Hepatocyte (in vitro differentiated cells): ENCODE measurements around the gene LEAP2. TPM values are rescaled to one million over a fixed set of nuclear protein-coding genes. Genes with fewer than 3 reads are reported as not detected.

Experiments used
- DNase-seq: peaks from one replicate; pipeline ENCODE4 v3.0.0-alpha.2; 2016; ENCODE audit warnings: low spot score
- H2AFZ ChIP-seq: fragments of 200-600 bp; sonication (generic); 2 replicates; pipeline ENCODE4 v1.6.0; 2016; ENCODE audit warnings: antibody characterized with exemption, mild to moderate bottlenecking
- H3K27ac ChIP-seq: fragments of 200-600 bp; sonication (generic); 2 replicates; pipeline ENCODE4 v1.5.1; 2016; ENCODE audit warnings: mild to moderate bottlenecking
- H3K27me3 ChIP-seq: fragments of 200-600 bp; sonication (generic); 2 replicates; pipeline ENCODE4 v1.6.1; 2016
- H3K36me3 ChIP-seq: fragments of 200-600 bp; sonication (generic); replicated peaks from 2 replicates; pipeline ENCODE4 v1.5.1; 2016; ENCODE audit warnings: low read depth; ENCODE audit not compliant: insufficient read depth
- H3K4me1 ChIP-seq: fragments of 200-600 bp; sonication (generic); 2 replicates; pipeline ENCODE4 v1.5.1; 2016; ENCODE audit warnings: mild to moderate bottlenecking, moderate library complexity; ENCODE audit not compliant: insufficient read depth
- H3K4me2 ChIP-seq: fragments of 200-600 bp; sonication (generic); 2 replicates; pipeline ENCODE4 v1.6.0; 2016
- H3K4me3 ChIP-seq: fragments of 200-600 bp; sonication (generic); 2 replicates; pipeline ENCODE4 v1.5.1; 2016; ENCODE audit warnings: mild to moderate bottlenecking
- H3K79me2 ChIP-seq: fragments of 200-600 bp; sonication (generic); 2 replicates; pipeline ENCODE4 v1.6.0; 2017; ENCODE audit warnings: mild to moderate bottlenecking
- H3K9me2 ChIP-seq: fragments of 200-600 bp; sonication (generic); replicated peaks from 2 replicates; pipeline ENCODE4 v1.6.0; 2017; ENCODE audit warnings: mild to moderate bottlenecking; ENCODE audit not compliant: insufficient read depth
- H3K9me3 ChIP-seq: fragments of 200-600 bp; sonication (generic); 2 replicates; pipeline ENCODE4 v1.5.1; 2016; ENCODE audit warnings: low read depth, mild to moderate bottlenecking
- H4K20me1 ChIP-seq: fragments of 200-600 bp; sonication (generic); 2 replicates; pipeline ENCODE4 v1.6.0; 2016; ENCODE audit warnings: mild to moderate bottlenecking; ENCODE audit not compliant: insufficient read depth, poor library complexity, severe bottlenecking
- EZH2 ChIP-seq: fragments of 200-600 bp; sonication (generic); IDR thresholded peaks from 2 replicates; pipeline ENCODE4 v1.6.1; 2016; ENCODE audit warnings: antibody characterized with exemption, mild to moderate bottlenecking, borderline replicate concordance
- EZH2phosphoT487 ChIP-seq: fragments of 200-600 bp; sonication (generic); IDR thresholded peaks from one replicate; pipeline ENCODE4 v1.6.1; 2018; ENCODE audit warnings: antibody characterized with exemption, mild to moderate bottlenecking, low read depth, moderate library complexity; ENCODE audit not compliant: unreplicated experiment, severe bottlenecking
- WGBS: methylation state at CpG from one replicate; pipeline ENCODE4 v1.1.6; 2016; ENCODE audit warnings: low lambda C conversion rate; ENCODE audit errors: missing lambda C conversion rate; 5-methylcytosine and 5-hydroxymethylcytosine counted together
- polyA plus RNA-seq: library from polyadenylated mRNA; unstranded; fragments of >200 nt; fragmentation: Nextera tagmentation; extraction: Ambion mirVana; gene quantifications from 2 replicates; pipeline ENCODE4 v1.2.1, GENCODE V29; 2016
- total RNA-seq: library from RNA; depleted of rRNA; stranded (reverse); fragments of >200 nt; gene quantifications from 2 replicates; pipeline ENCODE4 v1.2.3, GENCODE V29; 2014
- TF ChIP-seq, protein P1 (sequence below): fragments of 200-600 bp; sonication (generic); IDR thresholded peaks from 2 replicates; pipeline ENCODE4 v1.5.1; 2016; ENCODE audit warnings: antibody characterized with exemption, mild to moderate bottlenecking; ENCODE audit not compliant: poor library complexity

Gene LEAP2
- total and polyA plus RNA-seq, 2 experiments from 2014 or later: 22.6 to 36.3 TPM

DNA sequence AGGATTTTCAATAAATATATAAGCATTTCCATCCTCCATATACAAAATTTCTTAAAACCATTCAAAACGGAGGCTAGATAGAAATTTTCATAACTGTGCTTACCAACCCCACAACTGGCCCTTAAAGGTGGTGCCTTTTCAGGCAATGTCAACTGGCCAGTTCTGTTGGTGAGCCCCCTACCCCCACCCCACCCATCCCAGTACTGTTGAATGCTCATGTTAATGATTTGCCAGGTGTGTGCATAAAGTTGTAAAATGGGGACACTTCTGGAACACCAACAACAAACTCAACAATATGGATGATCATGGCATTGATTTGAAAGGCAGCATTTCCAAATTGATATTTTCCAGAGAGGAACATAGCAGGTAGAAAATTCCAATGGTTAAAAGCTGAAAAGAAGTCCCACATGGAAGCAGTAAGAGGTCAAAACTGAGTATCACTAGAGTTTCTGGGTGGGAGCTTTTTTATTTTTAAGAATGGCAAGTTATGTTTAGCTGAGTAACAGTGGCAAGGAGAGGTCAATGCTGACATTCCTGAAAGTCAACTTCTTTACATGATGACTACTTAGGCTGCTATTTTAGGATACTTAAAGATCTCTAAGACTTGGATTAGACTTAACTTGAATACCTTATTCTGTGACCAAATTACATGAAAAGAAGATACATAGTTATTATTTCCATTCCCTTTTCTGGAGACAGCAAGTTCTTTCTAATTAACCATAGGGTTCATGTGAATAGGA lies 2.7 kb downstream of the LEAP2 start:
- WGBS: 96% methylated on average over 1 of the region's 1 CpG

DNA sequence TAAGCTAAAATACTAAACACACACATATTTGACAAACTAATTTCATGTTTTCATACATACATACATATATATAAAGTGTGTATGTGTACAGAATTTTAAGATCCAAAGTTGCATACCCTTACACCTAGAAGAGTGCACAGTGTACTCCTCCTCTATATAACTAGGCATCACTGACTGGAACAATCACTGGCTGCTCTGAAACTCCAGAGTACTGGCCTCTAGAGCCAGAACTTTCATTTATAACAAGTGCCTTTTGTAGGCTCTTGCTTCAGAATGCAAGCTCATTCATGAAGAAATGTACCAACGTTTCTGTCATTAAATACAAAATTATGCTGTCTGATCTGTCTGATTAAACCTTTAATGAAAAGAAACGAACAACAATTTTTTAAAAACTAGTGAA lies 4.0 kb downstream of the LEAP2 start:
- Histone ChIP-seq H3K4me1 (peaks cover 14% of the 10 kb centered on the region), H3K4me2 (no peak overlapping the region), H4K20me1 (no peaks in the 10 kb centered on the region), H3K9me3 (no peaks in the 10 kb centered on the region), H2AFZ (no peak overlapping the region), H3K9me2 (no peaks in the 10 kb centered on the region), H3K27me3 (no peaks in the 10 kb centered on the region), H3K4me3 (no peak overlapping the region), H3K27ac (no peak overlapping the region), H3K79me2 (peaks cover 4% of the 10 kb centered on the region), H3K36me3 (no peaks in the 10 kb centered on the region)
- DNase-seq: no peak
- TF ChIP-seq, protein P1, sequence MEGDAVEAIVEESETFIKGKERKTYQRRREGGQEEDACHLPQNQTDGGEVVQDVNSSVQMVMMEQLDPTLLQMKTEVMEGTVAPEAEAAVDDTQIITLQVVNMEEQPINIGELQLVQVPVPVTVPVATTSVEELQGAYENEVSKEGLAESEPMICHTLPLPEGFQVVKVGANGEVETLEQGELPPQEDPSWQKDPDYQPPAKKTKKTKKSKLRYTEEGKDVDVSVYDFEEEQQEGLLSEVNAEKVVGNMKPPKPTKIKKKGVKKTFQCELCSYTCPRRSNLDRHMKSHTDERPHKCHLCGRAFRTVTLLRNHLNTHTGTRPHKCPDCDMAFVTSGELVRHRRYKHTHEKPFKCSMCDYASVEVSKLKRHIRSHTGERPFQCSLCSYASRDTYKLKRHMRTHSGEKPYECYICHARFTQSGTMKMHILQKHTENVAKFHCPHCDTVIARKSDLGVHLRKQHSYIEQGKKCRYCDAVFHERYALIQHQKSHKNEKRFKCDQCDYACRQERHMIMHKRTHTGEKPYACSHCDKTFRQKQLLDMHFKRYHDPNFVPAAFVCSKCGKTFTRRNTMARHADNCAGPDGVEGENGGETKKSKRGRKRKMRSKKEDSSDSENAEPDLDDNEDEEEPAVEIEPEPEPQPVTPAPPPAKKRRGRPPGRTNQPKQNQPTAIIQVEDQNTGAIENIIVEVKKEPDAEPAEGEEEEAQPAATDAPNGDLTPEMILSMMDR: no peak
- no peak for TF ChIP-seq EZH2phosphoT487
- no peak for TF ChIP-seq EZH2
- WGBS: 84% methylated on average over 2 of the region's 2 CpGs

More for the DNA sequence above, 2.7 kb downstream of the LEAP2 start:
- H3K27ac ChIP-seq: peak overlapping the region; percentile 18
- H3K4me3 ChIP-seq: no peak overlapping the region
- DNase-seq: no peak
- H3K27me3 ChIP-seq: no peaks in the 10 kb centered on the region
- no peaks in the 10 kb centered on the region for H4K20me1 ChIP-seq
- peaks cover 22% of the 10 kb centered on the region for H3K4me1 ChIP-seq
- H3K9me2 ChIP-seq: no peaks in the 10 kb centered on the region
- no peaks in the 10 kb centered on the region for H3K9me3 ChIP-seq
- peaks cover 4% of the 10 kb centered on the region for H3K79me2 ChIP-seq
- H3K36me3 ChIP-seq: no peaks in the 10 kb centered on the region
- H2AFZ ChIP-seq: no peak overlapping the region
- TF ChIP-seq EZH2 (no peak), EZH2phosphoT487 (no peak)
- TF ChIP-seq, protein P1: no peak
- H3K4me2 ChIP-seq: no peak overlapping the region

DNA sequence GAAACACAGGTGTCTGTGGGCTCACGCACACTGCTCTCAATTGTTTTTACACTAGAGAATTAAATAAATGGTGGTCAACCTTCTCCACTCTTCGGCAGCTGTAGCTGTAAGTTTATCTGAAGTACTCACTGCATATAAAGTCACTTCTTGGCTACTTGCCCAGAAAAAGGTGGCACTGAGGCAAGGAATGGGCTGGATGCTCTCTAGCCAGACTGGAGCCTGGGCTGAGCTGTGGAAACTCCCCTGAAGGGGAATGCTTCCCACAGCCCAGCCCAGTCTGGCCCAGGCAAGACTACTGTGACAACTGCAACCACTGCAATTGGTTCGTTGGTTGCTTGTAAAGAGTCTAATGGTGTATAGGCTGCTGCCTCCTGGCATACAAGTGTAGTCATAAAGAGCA lies 4.5 kb downstream of the LEAP2 start:
- peak; percentile 51 for DNase-seq
- Histone ChIP-seq H3K27ac (peak overlapping the region; percentile 27), H3K4me3 (no peak overlapping the region), H3K79me2 (peaks cover 4% of the 10 kb centered on the region), H3K9me2 (no peaks in the 10 kb centered on the region), H3K36me3 (no peaks in the 10 kb centered on the region), H3K9me3 (no peaks in the 10 kb centered on the region), H2AFZ (no peak overlapping the region), H3K4me1 (peaks cover 9% of the 10 kb centered on the region), H3K27me3 (no peaks in the 10 kb centered on the region), H3K4me2 (no peak overlapping the region), H4K20me1 (no peaks in the 10 kb centered on the region)
- TF ChIP-seq, protein P1: no peak
- TF ChIP-seq EZH2phosphoT487 (no peak), EZH2 (no peak)
- 61% methylated on average over 3 of the region's 3 CpGs for WGBS
